NK-92 (cell line): ENCODE measurements around the gene CBX5.
"Not testable (repeated sequence)": the region's sequence is repeated elsewhere in the genome, so short reads cannot be mapped to it uniquely, and the experiment has no call there.

Experiments
- DNase-seq: peaks from one replicate; lab custom pipeline; 2025; ENCODE audit not compliant: unreplicated experiment; lab: John Stamatoyannopoulos, UW

The CBX5 gene

GRCh38 chr12:54270345-54270744, 9.6 kb downstream of the CBX5 start:
- DNase-seq: no peak

GRCh38 chr12:54266852-54267251, 13.1 kb downstream of the CBX5 start:
- no peak for DNase-seq

- no peak for DNase-seq
Measured at GRCh38 chr12:54265364-54265812, 14.5 kb downstream of the CBX5 start.

- no peak for DNase-seq
Measured at GRCh38 chr12:54262403-54262925, 17.5 kb downstream of the CBX5 start.

- no peak for DNase-seq
Measured at GRCh38 chr12:54261815-54262402, 18.0 kb downstream of the CBX5 start.

- DNase-seq: no peak
Measured at GRCh38 chr12:54259194-54260011, 20.5 kb downstream of the CBX5 start.

- DNase-seq: no peak
Measured at GRCh38 chr12:54258201-54258681, 21.7 kb downstream of the CBX5 start.

GRCh38 chr12:54257332-54257731, 22.6 kb downstream of the CBX5 start:
- no peak for DNase-seq

- DNase-seq: no peak
Measured at GRCh38 chr12:54253240-54253639, 26.7 kb downstream of the CBX5 start.

- no peak for DNase-seq
Measured at GRCh38 chr12:54251667-54252284, 28.1 kb downstream of the CBX5 start.

GRCh38 chr12:54249489-54249888, 30.4 kb downstream of the CBX5 start:
- no peak for DNase-seq

- no peak for DNase-seq
Measured at GRCh38 chr12:54246011-54246641, 33.8 kb downstream of the CBX5 start.

- DNase-seq: no peak
Measured at GRCh38 chr12:54240971-54241588, 38.8 kb downstream of the CBX5 start.

- no peak for DNase-seq
Measured at GRCh38 chr12:54240129-54240528, 39.8 kb downstream of the CBX5 start.

GRCh38 chr12:54239620-54240019, 40.3 kb downstream of the CBX5 start:
- DNase-seq: no peak

GRCh38 chr12:54238531-54238930, 41.4 kb downstream of the CBX5 start:
- DNase-seq: no peak

- no peak for DNase-seq
Measured at GRCh38 chr12:54232790-54233189, 47.1 kb downstream of the CBX5 start.

- DNase-seq: not testable (repeated sequence)
Measured at GRCh38 chr12:54231269-54231668, 48.7 kb downstream of the CBX5 start.

- DNase-seq: no peak
Measured at GRCh38 chr12:54230555-54230954, 49.4 kb downstream of the CBX5 start.

GRCh38 chr12:54229624-54230212, 50.2 kb downstream of the CBX5 start:
- DNase-seq: no peak
